Trophoblast cell (in vitro differentiated cells and primary cell): ENCODE results near the gene RPRD1A.

Source experiments
- DNase-seq, 2 donors: peaks; one replicate each; pipeline ENCODE4 v3.0.0-alpha.2; 2016
- H2AFZ ChIP-seq: 2 replicates; pipeline ENCODE4 v1.6.1; 2013; ENCODE audit warnings: low read length, moderate library complexity, mild to moderate bottlenecking; ENCODE audit not compliant: insufficient read depth, poor library complexity
- H2AK5ac ChIP-seq: 2 replicates; pipeline ENCODE4 v1.6.1; 2013; ENCODE audit warnings: mild to moderate bottlenecking, low read length
- H2BK120ac ChIP-seq: 2 replicates; pipeline ENCODE4 v1.6.1; 2013; ENCODE audit warnings: low read length, mild to moderate bottlenecking, moderate library complexity; ENCODE audit not compliant: insufficient read depth, poor library complexity
- H2BK12ac ChIP-seq: 2 replicates; pipeline ENCODE4 v1.6.1; 2013; ENCODE audit warnings: mild to moderate bottlenecking, low read length, moderate library complexity
- H2BK5ac ChIP-seq: 2 replicates; pipeline ENCODE4 v1.6.1; 2013; ENCODE audit warnings: low read length, low read depth, moderate library complexity, mild to moderate bottlenecking; ENCODE audit not compliant: poor library complexity
- H3K14ac ChIP-seq: 2 replicates; pipeline ENCODE4 v1.6.1; 2013; ENCODE audit warnings: mild to moderate bottlenecking, low read length
- H3K18ac ChIP-seq: 2 replicates; pipeline ENCODE4 v1.6.1; 2013; ENCODE audit warnings: mild to moderate bottlenecking, low read length
- H3K23ac ChIP-seq: 2 replicates; pipeline ENCODE4 v1.6.1; 2013; ENCODE audit warnings: low read length
- H3K27ac ChIP-seq: 2 replicates; pipeline ENCODE4 v1.5.1; 2013; ENCODE audit warnings: low read depth, mild to moderate bottlenecking, inconsistent platforms, low read length, moderate library complexity
- H3K27me3 ChIP-seq: 2 replicates; pipeline ENCODE4 v1.6.1; 2013; ENCODE audit warnings: inconsistent platforms, mild to moderate bottlenecking, low read length, moderate library complexity; ENCODE audit not compliant: insufficient read depth
- H3K36me3 ChIP-seq, 2 experiments: 1 replicate in 1 of 2; 2 replicates in 1 of 2; pipeline ENCODE4 v1.6.1; 2013; ENCODE audit warnings: low read length in 2 of 2, mild to moderate bottlenecking in 2 of 2, moderate library complexity in 1 of 2; ENCODE audit not compliant: insufficient read depth in 2 of 2, control insufficient read depth in 1 of 2
- H3K4ac ChIP-seq: 2 replicates; pipeline ENCODE4 v1.6.1; 2013; ENCODE audit warnings: low read depth, mild to moderate bottlenecking, low read length, moderate library complexity
- H3K4me1 ChIP-seq, 2 experiments: 1 replicate in 1 of 2; 2 replicates in 1 of 2; pipeline ENCODE4 v1.6.1; 2013; ENCODE audit warnings: low read length in 2 of 2, mild to moderate bottlenecking in 2 of 2, moderate library complexity in 1 of 2; ENCODE audit not compliant: insufficient read depth in 2 of 2, control insufficient read depth in 1 of 2
- H3K4me2 ChIP-seq: 2 replicates; pipeline ENCODE4 v1.6.1; 2013; ENCODE audit warnings: inconsistent platforms, mild to moderate bottlenecking, low read length, moderate library complexity
- H3K4me3 ChIP-seq: 2 replicates; pipeline ENCODE4 v1.5.1; 2013; ENCODE audit warnings: mild to moderate bottlenecking, low read depth, low read length, inconsistent platforms
- H3K79me1 ChIP-seq: one replicate; pipeline ENCODE4 v1.6.1; 2013; ENCODE audit warnings: low read length
- H3K79me2 ChIP-seq: 2 replicates; pipeline ENCODE4 v1.6.1; 2013; ENCODE audit warnings: low read length, mild to moderate bottlenecking; ENCODE audit not compliant: control insufficient read depth, insufficient read depth, poor library complexity
- H3K9ac ChIP-seq: 2 replicates; pipeline ENCODE4 v1.6.1; 2013; ENCODE audit warnings: mild to moderate bottlenecking, low read length
- H3K9me3 ChIP-seq: 2 replicates; pipeline ENCODE4 v1.6.1; 2013; ENCODE audit warnings: low read depth, mild to moderate bottlenecking, control low read depth, inconsistent platforms, low read length; ENCODE audit not compliant: insufficient read depth
- H4K12ac ChIP-seq: 2 replicates; pipeline ENCODE4 v1.6.1; 2013; ENCODE audit warnings: low read depth, mild to moderate bottlenecking, low read length, moderate library complexity
- H4K8ac ChIP-seq: 2 replicates; pipeline ENCODE4 v1.6.1; 2013; ENCODE audit warnings: low read depth, mild to moderate bottlenecking, low read length, moderate library complexity
- H4K91ac ChIP-seq: one replicate; pipeline ENCODE4 v1.6.1; 2013; ENCODE audit warnings: low read depth, mild to moderate bottlenecking, low read length, moderate library complexity
- WGBS: extraction: QIAGEN DNeasy Blood & Tissue Kit; methylation state at CpG from one replicate; pipeline ENCODE4 v1.1.7; 2013; ENCODE audit warnings: missing lambda C conversion rate; ENCODE audit not compliant: insufficient read length, insufficient coverage; ENCODE audit errors: extremely low coverage; 5-methylcytosine and 5-hydroxymethylcytosine counted together

The RPRD1A gene

DNA sequence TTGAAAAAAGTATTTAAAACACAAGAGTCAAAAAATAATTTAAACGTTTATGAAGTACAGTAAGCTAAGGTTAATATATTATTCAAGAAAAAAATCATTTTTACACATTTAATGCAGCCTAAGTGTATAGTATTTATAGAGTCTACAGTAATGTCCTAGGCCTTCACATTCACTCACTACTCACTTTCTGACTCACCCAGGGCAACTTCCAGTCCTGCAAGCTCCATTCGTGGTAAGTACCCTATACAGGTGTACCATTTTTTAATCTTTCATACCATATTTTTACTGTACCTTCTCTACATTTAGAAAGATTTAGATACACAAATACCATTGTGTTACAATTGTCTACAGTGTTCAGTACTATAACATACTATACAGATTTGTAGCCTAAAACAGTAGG, 20.9 kb upstream of the RPRD1A start:
- H2BK12ac ChIP-seq, result no peak overlapping the region
- no peaks in the 10 kb centered on the region for H3K36me3 ChIP-seq
- H4K91ac ChIP-seq, result no peak overlapping the region
- H4K8ac ChIP-seq, result no peak overlapping the region
- no peak overlapping the region for H3K23ac ChIP-seq
- no CpG with 5 or more reads among the region's 2 CpGs for WGBS
- no peak overlapping the region for H3K14ac ChIP-seq
- H4K12ac ChIP-seq, result no peak overlapping the region
- no peak overlapping the region for H2BK120ac ChIP-seq
- no peaks in the 10 kb centered on the region for H3K79me1 ChIP-seq
- H2AK5ac ChIP-seq, result no peak overlapping the region
- no peak overlapping the region for H3K27ac ChIP-seq
- no peak overlapping the region for H2AFZ ChIP-seq
- no peaks in the 10 kb centered on the region for H3K27me3 ChIP-seq
- H3K9me3 ChIP-seq, result peaks cover 6% of the 10 kb centered on the region
- H3K4ac ChIP-seq, result no peak overlapping the region
- H3K4me1 ChIP-seq, result no peaks in the 10 kb centered on the region
- no peak overlapping the region for H3K18ac ChIP-seq
- H3K79me2 ChIP-seq, result no peaks in the 10 kb centered on the region
- no peak overlapping the region for H3K4me3 ChIP-seq
- H3K4me2 ChIP-seq, result no peak overlapping the region
- no peak overlapping the region for H3K9ac ChIP-seq
- no peak overlapping the region for H2BK5ac ChIP-seq
- DNase-seq, result peak in 1 of 2 donors; percentile 23

DNA sequence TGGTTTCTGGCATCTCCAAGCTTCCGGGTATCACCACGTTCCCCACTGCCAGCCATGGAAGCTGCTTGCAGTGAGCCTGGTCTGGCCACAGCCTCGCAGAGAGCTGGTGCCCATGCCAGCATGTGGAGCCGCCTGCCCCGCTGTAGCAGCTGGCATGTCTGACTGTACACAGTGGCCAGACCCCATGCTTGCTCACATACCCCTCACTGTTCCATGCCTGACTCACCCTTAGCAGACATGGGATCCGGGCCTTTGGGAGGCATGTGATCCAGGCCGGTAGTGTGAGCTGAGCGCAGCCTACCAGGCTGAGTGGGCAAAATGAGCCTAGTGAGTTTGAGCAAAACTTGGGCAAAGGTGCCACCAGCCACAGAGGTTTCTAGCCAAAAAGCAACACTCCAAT, 18.8 kb upstream of the RPRD1A start:
- Histone ChIP-seq H3K27ac (no peak overlapping the region), H3K14ac (no peak overlapping the region), H3K4ac (no peak overlapping the region), H2BK5ac (no peak overlapping the region), H2AK5ac (no peak overlapping the region), H3K18ac (no peak overlapping the region), H3K23ac (no peak overlapping the region), H2BK120ac (no peak overlapping the region), H3K9me3 (peaks cover 6% of the 10 kb centered on the region), H4K12ac (no peak overlapping the region), H4K91ac (no peak overlapping the region), H2AFZ (no peak overlapping the region), H4K8ac (no peak overlapping the region), H2BK12ac (no peak overlapping the region), H3K9ac (no peak overlapping the region), H3K79me1 (no peaks in the 10 kb centered on the region), H3K79me2 (no peaks in the 10 kb centered on the region), H3K36me3 (no peaks in the 10 kb centered on the region), H3K4me1 (no peaks in the 10 kb centered on the region), H3K27me3 (no peaks in the 10 kb centered on the region), H3K4me2 (no peak overlapping the region), H3K4me3 (peak overlapping the region; percentile 31)
- no CpG with 5 or more reads among the region's 8 CpGs for WGBS
- DNase-seq, result no peak

DNA sequence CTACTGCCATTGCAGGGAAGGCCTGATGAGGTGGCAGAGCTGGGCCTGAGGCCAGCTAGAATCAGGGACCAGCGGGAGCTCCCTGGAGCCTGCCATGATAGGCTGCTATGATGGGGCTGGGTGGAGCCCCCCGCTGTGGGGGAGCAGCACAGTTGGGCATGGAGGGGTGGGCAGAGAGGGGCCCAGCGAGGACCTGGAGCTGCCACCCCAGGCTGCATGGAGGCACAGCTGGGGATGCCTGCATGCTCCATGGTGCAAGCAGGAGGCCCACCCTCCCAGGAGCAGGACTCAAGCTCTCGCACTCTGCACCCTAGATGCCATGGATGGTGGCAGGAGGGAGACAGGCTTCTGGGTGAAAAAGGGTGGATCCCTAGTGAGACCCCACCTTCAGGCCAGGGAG, 17.8 kb upstream of the RPRD1A start:
- no peak overlapping the region for H3K14ac ChIP-seq
- no peak overlapping the region for H3K4me3 ChIP-seq
- H4K91ac ChIP-seq, result no peak overlapping the region
- no peaks in the 10 kb centered on the region for H3K79me2 ChIP-seq
- H4K8ac ChIP-seq, result no peak overlapping the region
- H3K23ac ChIP-seq, result no peak overlapping the region
- no peak overlapping the region for H4K12ac ChIP-seq
- H3K27ac ChIP-seq, result no peak overlapping the region
- H3K18ac ChIP-seq, result no peak overlapping the region
- DNase-seq, result no peak
- H3K36me3 ChIP-seq, result no peaks in the 10 kb centered on the region
- no peaks in the 10 kb centered on the region for H3K4me1 ChIP-seq
- H3K4ac ChIP-seq, result no peak overlapping the region
- H2BK5ac ChIP-seq, result no peak overlapping the region
- no peaks in the 10 kb centered on the region for H3K79me1 ChIP-seq
- no peak overlapping the region for H2AK5ac ChIP-seq
- WGBS, result no CpG with 5 or more reads among the region's 4 CpGs
- no peak overlapping the region for H2BK12ac ChIP-seq
- H3K9ac ChIP-seq, result no peak overlapping the region
- no peak overlapping the region for H2AFZ ChIP-seq
- peaks cover 6% of the 10 kb centered on the region for H3K9me3 ChIP-seq
- H3K4me2 ChIP-seq, result no peak overlapping the region
- no peaks in the 10 kb centered on the region for H3K27me3 ChIP-seq
- H2BK120ac ChIP-seq, result no peak overlapping the region

DNA sequence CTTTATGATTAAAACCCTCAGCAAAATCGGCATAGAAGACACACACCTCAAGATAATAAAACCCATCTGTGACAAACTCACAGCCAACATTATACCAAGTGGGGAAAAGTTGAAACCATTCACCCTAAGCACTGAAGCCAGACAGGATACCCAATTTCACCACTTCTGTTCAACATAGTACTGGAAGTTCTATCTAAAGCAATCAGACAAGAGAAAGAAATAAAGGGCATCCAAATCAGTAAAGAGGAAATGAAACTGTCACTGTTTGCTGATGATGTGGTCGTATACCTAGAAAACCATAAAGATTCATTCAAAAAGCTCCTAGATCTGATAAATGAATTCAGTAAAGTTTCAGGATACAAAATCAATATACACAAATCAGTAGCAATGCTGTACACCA, 16.4 kb upstream of the RPRD1A start:
- no CpG with 5 or more reads among the region's 2 CpGs for WGBS

More for the DNA sequence above, 16.4 kb upstream of the RPRD1A start:
- H3K9ac ChIP-seq, result no peak overlapping the region
- H3K23ac ChIP-seq, result no peak overlapping the region
- H2BK120ac ChIP-seq, result no peak overlapping the region
- no peak overlapping the region for H2BK12ac ChIP-seq
- no peak overlapping the region for H3K4me3 ChIP-seq
- H3K18ac ChIP-seq, result no peak overlapping the region
- H3K4me1 ChIP-seq, result no peaks in the 10 kb centered on the region
- no peak overlapping the region for H2AK5ac ChIP-seq
- no peak overlapping the region for H2BK5ac ChIP-seq
- no peaks in the 10 kb centered on the region for H3K36me3 ChIP-seq
- H4K91ac ChIP-seq, result no peak overlapping the region
- H4K12ac ChIP-seq, result no peak overlapping the region
- no peak for DNase-seq
- H3K14ac ChIP-seq, result no peak overlapping the region
- no peaks in the 10 kb centered on the region for H3K79me2 ChIP-seq
- H3K4ac ChIP-seq, result no peak overlapping the region
- no peak overlapping the region for H3K4me2 ChIP-seq
- no peaks in the 10 kb centered on the region for H3K27me3 ChIP-seq
- no peaks in the 10 kb centered on the region for H3K79me1 ChIP-seq
- H2AFZ ChIP-seq, result no peak overlapping the region
- H3K27ac ChIP-seq, result no peak overlapping the region
- no peak overlapping the region for H4K8ac ChIP-seq
- peaks cover 6% of the 10 kb centered on the region for H3K9me3 ChIP-seq
